Common myeloid progenitor, CD34-positive (primary cell): ENCODE data around the gene STAC3.
A peak's percentile ranks its signal among the peaks of the same experiment; 100 is the strongest.

ENCODE experiments used
- CTCF ChIA-PET: fragments of 350-600 bp; sonication (Branson Sonifier 250); formaldehyde crosslinking; loops from one replicate; lab custom pipeline; 2021; ENCODE audit warnings: antibody characterized with exemption; lab: Charles Lee
- POLR2A ChIA-PET: fragments of 350-600 bp; sonication (Branson Sonifier 250); formaldehyde crosslinking; loops from one replicate; lab custom pipeline; 2021; ENCODE audit warnings: antibody characterized with exemption; lab: Charles Lee
- DNase-seq, 3 donors: peaks; one replicate each; pipeline versions ENCODE4 v3.0.0 to v3.0.0-alpha.2; 2013
- H3K27ac ChIP-seq, 2 experiments: 1 replicate in 1 of 2; 2 replicates in 1 of 2; pipeline ENCODE4 v1.7.0; 2013; ENCODE audit warnings: inconsistent platforms in 2 of 2, low read length in 2 of 2, mild to moderate bottlenecking in 2 of 2, low read depth in 1 of 2, moderate library complexity in 1 of 2; ENCODE audit not compliant: severe bottlenecking in 2 of 2, insufficient read depth in 1 of 2, poor library complexity in 1 of 2
- H3K27me3 ChIP-seq, 5 experiments: replicated peaks in 2 of 5; 1 replicate in 3 of 5; 2 replicates in 2 of 5; pipeline versions ENCODE4 v1.6.1 to v1.7.0; 2013; ENCODE audit warnings: low read length in 4 of 5, mild to moderate bottlenecking in 2 of 5, moderate library complexity in 2 of 5, inconsistent platforms in 1 of 5; ENCODE audit not compliant: insufficient read depth in 5 of 5, control insufficient read depth in 4 of 5
- H3K36me3 ChIP-seq, 4 experiments: 1 replicate in 2 of 4; 2 replicates in 2 of 4; pipeline versions ENCODE4 v1.6.1 to v1.7.0; 2013; ENCODE audit warnings: low read length in 3 of 4, control low read depth in 1 of 4, mild to moderate bottlenecking in 1 of 4; ENCODE audit not compliant: control insufficient read depth in 4 of 4, insufficient read depth in 4 of 4
- H3K4me1 ChIP-seq, 4 experiments: 1 replicate in 3 of 4; 2 replicates in 1 of 4; pipeline versions ENCODE4 v1.6.1 to v1.7.1; 2013; ENCODE audit warnings: low read length in 3 of 4, mild to moderate bottlenecking in 3 of 4, control low read depth in 1 of 4, inconsistent platforms in 1 of 4, moderate library complexity in 1 of 4; ENCODE audit not compliant: control insufficient read depth in 4 of 4, insufficient read depth in 4 of 4; ENCODE audit errors: control extremely low read depth in 1 of 4
- H3K4me3 ChIP-seq, 7 experiments: 1 replicate in 4 of 7; 2 replicates in 3 of 7; pipeline versions ENCODE4 v1.5.1 to v1.7.0; 2013; ENCODE audit warnings: mild to moderate bottlenecking in 7 of 7, low read length in 6 of 7, moderate library complexity in 6 of 7, inconsistent platforms in 2 of 7, low read depth in 2 of 7, control low read depth in 1 of 7; ENCODE audit not compliant: insufficient read depth in 4 of 7, control insufficient read depth in 1 of 7; ENCODE audit errors: extremely low read depth in 1 of 7
- H3K9me3 ChIP-seq, 5 experiments: 1 replicate in 4 of 5; 2 replicates in 1 of 5; pipeline versions ENCODE4 v1.6.1 to v1.7.1; 2013; ENCODE audit warnings: low read length in 4 of 5, mild to moderate bottlenecking in 2 of 5, inconsistent platforms in 1 of 5, low read depth in 1 of 5, moderate library complexity in 1 of 5; ENCODE audit not compliant: control insufficient read depth in 4 of 5, insufficient read depth in 2 of 5; ENCODE audit errors: control extremely low read depth in 1 of 5
- WGBS: methylation state at CpG from one replicate; pipeline ENCODE4 v1.1.5; 2013; ENCODE audit not compliant: insufficient coverage; 5-methylcytosine and 5-hydroxymethylcytosine counted together

STAC3 gene

GRCh38 chr12:57236925-57237595 lies 13.9 kb downstream of the STAC3 start:
- POLR2A ChIA-PET, result no interaction called here
- CTCF ChIA-PET, result interaction anchor here (1.2 to 18.5 kb wide), 5 partner anchors 9 to 63 kb away, joined by 3 to 326 read pairs (median 5); partner anchors contain the start of genes SHMT2 and STAC3
- Histone ChIP-seq H3K4me3 (no peak overlapping the region), H3K27ac (no peak overlapping the region), H3K9me3 (no peaks in the 10 kb centered on the region), H3K27me3 (peaks cover 0 to 75% (median 51%) of the 10 kb centered on the region in 5 experiments), H3K36me3 (peaks cover 6 to 32% (median 21%) of the 10 kb centered on the region in 4 experiments), H3K4me1 (peaks cover 0 to 47% (median 40%) of the 10 kb centered on the region in 4 experiments)
- DNase-seq, result no peak
- WGBS, result 18% methylated on average over 4 of the region's 9 CpGs

DNA sequence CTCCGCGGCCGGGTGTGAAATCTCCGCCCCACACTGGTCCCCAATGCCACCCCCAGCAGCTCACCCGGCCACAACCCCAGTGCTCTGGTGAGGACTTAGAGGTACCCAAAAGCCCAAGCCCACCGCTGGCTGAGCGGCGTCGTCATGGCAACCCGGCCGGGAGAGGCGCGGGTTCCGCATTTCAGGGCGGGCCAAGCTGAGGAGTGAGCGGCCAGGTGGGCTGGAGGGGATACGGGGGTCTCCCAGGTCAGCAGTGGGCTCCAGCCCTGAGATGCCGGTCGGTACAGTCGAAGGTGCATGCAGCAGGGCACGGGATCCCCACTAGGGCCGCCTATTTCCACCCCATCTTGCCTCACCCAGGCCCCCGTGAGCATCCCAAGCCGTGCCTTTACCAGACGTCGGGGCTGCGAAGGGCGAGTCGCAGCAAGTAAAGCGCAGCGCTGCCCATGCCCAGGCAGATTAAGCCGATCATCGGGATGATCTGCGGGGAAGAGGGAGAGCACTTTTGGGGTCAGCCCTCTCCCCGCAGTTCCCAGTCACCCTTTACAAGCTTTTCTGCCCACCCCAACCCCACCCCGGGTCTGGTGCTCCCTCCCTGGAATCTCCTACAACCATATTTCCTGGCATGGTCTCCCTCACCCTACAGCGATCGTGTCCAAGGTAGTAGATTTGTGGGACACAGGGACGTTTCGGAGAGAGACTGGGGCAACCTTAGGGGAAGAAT lies 14.6 kb downstream of the STAC3 start:
- POLR2A ChIA-PET, result no interaction called here
- no peak overlapping the region for H3K27ac ChIP-seq
- CTCF ChIA-PET, result interaction anchor here (1.2 to 18.5 kb wide), 5 partner anchors 9 to 64 kb away, joined by 3 to 326 read pairs (median 5); partner anchors contain the start of genes SHMT2 and STAC3
- H3K36me3 ChIP-seq, result peaks cover 7 to 39% (median 27%) of the 10 kb centered on the region in 4 experiments
- peaks cover 0 to 40% (median 37%) of the 10 kb centered on the region in 4 experiments for H3K4me1 ChIP-seq
- no peak overlapping the region for H3K4me3 ChIP-seq
- H3K27me3 ChIP-seq, result peaks cover 0 to 68% (median 44%) of the 10 kb centered on the region in 5 experiments
- peak in 2 of 3 donors; percentile 54 for DNase-seq
- no peaks in the 10 kb centered on the region for H3K9me3 ChIP-seq
- WGBS, result 14% methylated on average over 19 of the region's 40 CpGs

DNA sequence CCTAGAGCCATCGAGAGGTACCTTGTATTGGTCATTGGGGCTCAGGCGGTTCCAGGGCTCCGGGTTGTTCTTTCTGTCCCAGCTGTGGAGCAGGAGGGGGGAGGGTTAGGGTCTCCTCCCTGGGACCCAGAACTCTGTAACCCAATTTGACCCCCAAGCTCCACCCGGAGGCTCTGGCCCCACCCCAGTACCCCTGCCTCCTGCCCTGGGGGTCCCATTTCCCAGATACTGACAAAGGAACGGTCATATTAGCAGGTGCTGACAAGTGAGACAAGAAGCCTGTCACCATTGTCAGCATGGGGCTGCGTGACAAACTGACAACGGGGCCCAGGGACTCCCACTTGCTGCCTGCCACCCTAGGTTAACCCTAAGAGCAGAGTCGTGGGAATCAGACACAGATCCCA lies 15.3 kb downstream of the STAC3 start:
- H3K27ac ChIP-seq, result no peak overlapping the region
- no peaks in the 10 kb centered on the region for H3K9me3 ChIP-seq
- peaks cover 0 to 62% (median 38%) of the 10 kb centered on the region in 5 experiments for H3K27me3 ChIP-seq
- peaks cover 10 to 45% (median 29%) of the 10 kb centered on the region in 4 experiments for H3K36me3 ChIP-seq
- ChIA-PET CTCF (interaction anchor here (16.6 to 18.5 kb wide), 2 partner anchors 8 to 23 kb away, joined by 236 to 326 read pairs; partner anchors contain the start of gene SHMT2), POLR2A (no interaction called here)
- 55% methylated on average over 7 of the region's 8 CpGs for WGBS
- DNase-seq, result no peak
- no peak overlapping the region for H3K4me3 ChIP-seq
- peaks cover 0 to 36% (median 35%) of the 10 kb centered on the region in 4 experiments for H3K4me1 ChIP-seq

DNA sequence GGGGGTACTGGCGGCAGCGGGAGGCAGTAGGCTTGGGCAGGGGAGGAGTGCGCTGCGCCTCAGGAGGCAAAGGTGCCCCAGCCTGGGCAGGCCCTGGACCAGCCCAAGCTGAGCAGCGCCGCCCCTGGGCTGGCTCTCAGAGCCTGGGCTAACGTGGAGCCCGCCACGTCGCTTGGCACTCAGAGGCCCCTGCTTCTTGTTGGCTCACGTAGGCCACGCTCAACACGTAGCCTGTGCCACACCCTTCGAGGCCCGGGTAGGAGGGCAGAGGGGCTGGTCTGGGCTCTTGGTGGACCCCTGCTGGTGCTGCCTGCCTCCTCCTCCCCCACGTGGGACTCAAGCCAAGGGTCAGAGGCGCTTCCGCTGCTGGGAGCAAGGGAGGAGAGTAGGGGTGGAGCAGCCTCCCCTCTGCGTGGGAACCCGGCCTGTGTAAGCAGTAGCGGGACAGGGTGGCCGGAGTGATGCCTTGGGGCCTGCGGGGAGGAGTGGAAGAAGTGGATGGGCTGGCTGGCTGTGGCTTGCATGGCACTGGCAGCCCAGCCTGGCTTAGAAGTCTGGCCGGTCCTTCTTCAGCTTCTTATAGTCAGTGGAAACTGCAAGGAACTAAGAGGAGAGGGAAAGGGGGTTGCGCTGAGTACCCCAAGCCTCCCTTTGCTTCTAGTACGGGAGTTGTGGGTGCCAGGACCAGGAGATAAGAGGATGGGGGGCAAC lies 15.8 kb downstream of the STAC3 start:
- Histone ChIP-seq H3K4me1 (peaks cover 0 to 36% (median 35%) of the 10 kb centered on the region in 4 experiments), H3K4me3 (no peak overlapping the region), H3K27ac (no peak overlapping the region), H3K9me3 (no peaks in the 10 kb centered on the region), H3K36me3 (peaks cover 10 to 46% (median 29%) of the 10 kb centered on the region in 4 experiments), H3K27me3 (peaks cover 0 to 57% (median 32%) of the 10 kb centered on the region in 5 experiments)
- no peak for DNase-seq
- CTCF ChIA-PET, result interaction anchor here (16.6 to 18.5 kb wide), 2 partner anchors 7 to 22 kb away, joined by 236 to 326 read pairs; partner anchors contain the start of gene SHMT2
- WGBS, result 96% methylated on average over 21 of the region's 26 CpGs
- POLR2A ChIA-PET, result no interaction called here

DNA sequence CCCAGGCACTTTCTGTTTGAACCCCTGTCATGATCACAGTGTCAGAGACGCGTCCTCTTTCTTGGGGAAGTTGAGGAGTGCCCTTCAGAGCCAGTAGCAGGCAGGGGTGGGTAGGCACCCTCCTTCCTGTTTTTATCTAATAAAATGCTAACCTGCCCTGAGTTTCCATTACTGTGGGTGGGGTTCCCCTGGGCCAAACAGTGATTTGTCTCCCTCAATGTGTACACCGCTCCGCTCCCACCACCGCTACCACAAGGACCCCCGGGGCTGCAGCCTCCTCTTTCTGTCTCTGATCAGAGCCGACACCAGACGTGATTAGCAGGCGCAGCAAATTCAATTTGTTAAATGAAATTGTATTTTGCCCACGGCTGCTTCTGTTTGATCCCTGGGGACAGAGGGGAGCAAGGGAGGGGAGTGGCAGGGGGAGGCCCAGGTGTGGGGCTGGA lies 16.4 kb downstream of the STAC3 start:
- peaks cover 0 to 36% (median 35%) of the 10 kb centered on the region in 4 experiments for H3K4me1 ChIP-seq

GRCh38 chr12:57234233-57234570 lies 16.8 kb downstream of the STAC3 start:
- Histone ChIP-seq H3K4me3 (no peak overlapping the region), H3K4me1 (peaks cover 3 to 36% (median 35%) of the 10 kb centered on the region in 4 experiments), H3K9me3 (no peaks in the 10 kb centered on the region), H3K27me3 (peaks cover 0 to 47% (median 23%) of the 10 kb centered on the region in 5 experiments), H3K36me3 (peaks cover 10 to 46% (median 29%) of the 10 kb centered on the region in 4 experiments), H3K27ac (no peak overlapping the region)
- POLR2A ChIA-PET, result no interaction called here
- no peak for DNase-seq
- CTCF ChIA-PET, result interaction anchor here (1.4 to 13.6 kb wide), 3 partner anchors 9 to 20 kb away, joined by 8 to 326 read pairs (median 170); partner anchors contain the start of genes NXPH4 and STAC3
- WGBS, result 86% methylated on average over 3 of the region's 3 CpGs

More for the DNA sequence above, 16.4 kb downstream of the STAC3 start:
- CTCF ChIA-PET, result interaction anchor here (1.4 to 13.6 kb wide), 3 partner anchors 9 to 20 kb away, joined by 8 to 326 read pairs (median 170); partner anchors contain the start of genes NXPH4 and STAC3
- Histone ChIP-seq H3K36me3 (peaks cover 10 to 46% (median 29%) of the 10 kb centered on the region in 4 experiments), H3K4me3 (no peak overlapping the region), H3K27ac (no peak overlapping the region), H3K27me3 (peaks cover 0 to 51% (median 27%) of the 10 kb centered on the region in 5 experiments), H3K9me3 (no peaks in the 10 kb centered on the region)
- no peak for DNase-seq
- POLR2A ChIA-PET, result no interaction called here
- 89% methylated on average over 6 of the region's 10 CpGs for WGBS
